ENCODE data around the gene ZNF70.

GRCh38 chr22:23718371-23719165 lies 32.3 kb downstream of the ZNF70 start:
- no peak for TF ChIP-seq CTCF (IDR thresholded peaks at IDR 0.05; ENCODE audit: low read length)
- no peak for TF ChIP-seq EZH2 (IDR thresholded peaks at IDR 0.05; ENCODE audit: borderline replicate concordance, low read length)
